Measurements from ENCODE around the gene KRT76. TPM values are rescaled to one million over a fixed set of nuclear protein-coding genes. Genes with fewer than 3 reads are reported as not detected.

KRT76 gene
- total RNA-seq, 1 donor: not detected

- Histone ChIP-seq H3K9me3 (ENCODE audit: low read depth, low read length) (no peaks in the 10 kb centered on the region), H3K27ac (ENCODE audit: low read depth, low read length) (no peak overlapping the region)
These were observed 10.4 kb upstream of the KRT76 start for GRCh38 chr12:52787324-52788191.

GRCh38 chr12:52784909-52785308, 7.8 kb upstream of the KRT76 start:
- H3K9me3 ChIP-seq (ENCODE audit: low read depth, low read length): no peaks in the 10 kb centered on the region
- no peaks in the 10 kb centered on the region for H3K36me3 ChIP-seq (ENCODE audit: insufficient read depth, low read length)
- H3K27me3 ChIP-seq (ENCODE audit: insufficient read depth, low read length): peaks cover 56% of the 10 kb centered on the region
- H4K20me1 ChIP-seq (ENCODE audit: insufficient read depth, low read length): no peaks in the 10 kb centered on the region
- no peaks in the 10 kb centered on the region for H3K4me1 ChIP-seq (ENCODE audit: insufficient read depth, low read length)
- H3K79me2 ChIP-seq (ENCODE audit: insufficient read depth, low read length): no peaks in the 10 kb centered on the region
- H3K4me2 ChIP-seq (ENCODE audit: insufficient read depth, low read length): no peak overlapping the region
- H3K4me3 ChIP-seq (ENCODE audit: insufficient read depth, low read length): no peak overlapping the region
- no peak for DNase-seq (ENCODE audit: insufficient read length, low spot score, missing footprints)
- no peak overlapping the region for H2AFZ ChIP-seq (ENCODE audit: low read length)
- no peak overlapping the region for H3K27ac ChIP-seq (ENCODE audit: low read depth, low read length)
- TF ChIP-seq, protein P1, sequence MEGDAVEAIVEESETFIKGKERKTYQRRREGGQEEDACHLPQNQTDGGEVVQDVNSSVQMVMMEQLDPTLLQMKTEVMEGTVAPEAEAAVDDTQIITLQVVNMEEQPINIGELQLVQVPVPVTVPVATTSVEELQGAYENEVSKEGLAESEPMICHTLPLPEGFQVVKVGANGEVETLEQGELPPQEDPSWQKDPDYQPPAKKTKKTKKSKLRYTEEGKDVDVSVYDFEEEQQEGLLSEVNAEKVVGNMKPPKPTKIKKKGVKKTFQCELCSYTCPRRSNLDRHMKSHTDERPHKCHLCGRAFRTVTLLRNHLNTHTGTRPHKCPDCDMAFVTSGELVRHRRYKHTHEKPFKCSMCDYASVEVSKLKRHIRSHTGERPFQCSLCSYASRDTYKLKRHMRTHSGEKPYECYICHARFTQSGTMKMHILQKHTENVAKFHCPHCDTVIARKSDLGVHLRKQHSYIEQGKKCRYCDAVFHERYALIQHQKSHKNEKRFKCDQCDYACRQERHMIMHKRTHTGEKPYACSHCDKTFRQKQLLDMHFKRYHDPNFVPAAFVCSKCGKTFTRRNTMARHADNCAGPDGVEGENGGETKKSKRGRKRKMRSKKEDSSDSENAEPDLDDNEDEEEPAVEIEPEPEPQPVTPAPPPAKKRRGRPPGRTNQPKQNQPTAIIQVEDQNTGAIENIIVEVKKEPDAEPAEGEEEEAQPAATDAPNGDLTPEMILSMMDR (IDR thresholded peaks at IDR 0.05; ENCODE audit: extremely low read depth, low read depth, low read length): no peak

More at GRCh38 chr12:52787324-52788191, 10.4 kb upstream of the KRT76 start:
- no peaks in the 10 kb centered on the region for H3K4me1 ChIP-seq (ENCODE audit: insufficient read depth, low read length)
- DNase-seq (ENCODE audit: insufficient read length, low spot score, missing footprints): no peak
- H3K79me2 ChIP-seq (ENCODE audit: insufficient read depth, low read length): no peaks in the 10 kb centered on the region
- peaks cover 62% of the 10 kb centered on the region for H3K27me3 ChIP-seq (ENCODE audit: insufficient read depth, low read length)
- no peak overlapping the region for H3K4me2 ChIP-seq (ENCODE audit: insufficient read depth, low read length)
- no peaks in the 10 kb centered on the region for H4K20me1 ChIP-seq (ENCODE audit: insufficient read depth, low read length)
- no peak overlapping the region for H3K4me3 ChIP-seq (ENCODE audit: insufficient read depth, low read length)
- H3K36me3 ChIP-seq (ENCODE audit: insufficient read depth, low read length): no peaks in the 10 kb centered on the region
- no peak overlapping the region for H2AFZ ChIP-seq (ENCODE audit: low read length)
- TF ChIP-seq, protein P1 (IDR thresholded peaks at IDR 0.05; ENCODE audit: extremely low read depth, low read depth, low read length): no peak

- no peak overlapping the region for H2AFZ ChIP-seq (ENCODE audit: low read length)
- no peak overlapping the region for H3K4me2 ChIP-seq (ENCODE audit: insufficient read depth, low read length)
- TF ChIP-seq, protein P1 (IDR thresholded peaks at IDR 0.05; ENCODE audit: extremely low read depth, low read depth, low read length): no peak
- peaks cover 50% of the 10 kb centered on the region for H3K27me3 ChIP-seq (ENCODE audit: insufficient read depth, low read length)
- H4K20me1 ChIP-seq (ENCODE audit: insufficient read depth, low read length): no peaks in the 10 kb centered on the region
- no peak overlapping the region for H3K27ac ChIP-seq (ENCODE audit: low read depth, low read length)
- no peaks in the 10 kb centered on the region for H3K4me1 ChIP-seq (ENCODE audit: insufficient read depth, low read length)
- DNase-seq (ENCODE audit: insufficient read length, low spot score, missing footprints): no peak
- H3K9me3 ChIP-seq (ENCODE audit: low read depth, low read length): no peaks in the 10 kb centered on the region
- H3K4me3 ChIP-seq (ENCODE audit: insufficient read depth, low read length): no peak overlapping the region
- no peaks in the 10 kb centered on the region for H3K79me2 ChIP-seq (ENCODE audit: insufficient read depth, low read length)
- H3K36me3 ChIP-seq (ENCODE audit: insufficient read depth, low read length): no peaks in the 10 kb centered on the region
These were observed 6.6 kb upstream of the KRT76 start for GRCh38 chr12:52783563-52784316.

DNA sequence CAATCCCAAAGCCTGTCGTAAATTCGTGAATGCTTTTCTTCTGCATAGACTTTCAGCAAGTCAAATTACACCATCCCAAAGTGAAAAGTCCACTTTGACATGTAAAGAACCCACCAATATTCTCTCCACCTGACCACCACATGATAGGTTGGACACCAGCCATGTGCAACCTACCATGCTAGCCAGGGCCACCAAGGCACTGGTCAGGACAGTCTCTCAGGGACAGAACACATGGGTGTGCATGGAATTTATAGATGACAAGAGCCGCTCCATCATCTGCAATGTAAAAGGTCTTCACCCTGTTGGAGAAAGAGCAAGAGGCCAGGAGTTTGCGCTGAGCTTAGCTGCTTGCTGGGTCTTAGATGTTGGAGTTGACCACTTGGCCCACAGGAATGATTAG, 5.4 kb upstream of the KRT76 start:
- Histone ChIP-seq H3K36me3 (ENCODE audit: insufficient read depth, low read length) (no peaks in the 10 kb centered on the region), H3K4me1 (ENCODE audit: insufficient read depth, low read length) (no peaks in the 10 kb centered on the region), H3K9me3 (ENCODE audit: low read depth, low read length) (no peaks in the 10 kb centered on the region), H3K4me3 (ENCODE audit: insufficient read depth, low read length) (no peak overlapping the region), H4K20me1 (ENCODE audit: insufficient read depth, low read length) (no peaks in the 10 kb centered on the region), H3K79me2 (ENCODE audit: insufficient read depth, low read length) (no peaks in the 10 kb centered on the region), H3K4me2 (ENCODE audit: insufficient read depth, low read length) (no peak overlapping the region), H3K27ac (ENCODE audit: low read depth, low read length) (no peak overlapping the region), H2AFZ (ENCODE audit: low read length) (no peak overlapping the region), H3K27me3 (ENCODE audit: insufficient read depth, low read length) (peaks cover 57% of the 10 kb centered on the region)
- TF ChIP-seq, protein P1 (IDR thresholded peaks at IDR 0.05; ENCODE audit: extremely low read depth, low read depth, low read length): no peak
- no peak for DNase-seq (ENCODE audit: insufficient read length, low spot score, missing footprints)

Measured in osteoblast (primary cell).